SU-DHL-6 (cell line): ENCODE measurements around the gene C4orf51.

Source experiments
- H2AFZ ChIP-seq: fragments of 200-600 bp; sonication (generic); 2 replicates; pipeline ENCODE4 v1.6.1; 2014; ENCODE audit warnings: low read depth, mild to moderate bottlenecking, moderate library complexity, mixed read lengths, antibody characterized with exemption, low read length; ENCODE audit not compliant: severe bottlenecking
- H3F3A ChIP-seq: fragments of 200-600 bp; shearing (Covaris generic); 2 replicates; pipeline ENCODE4 v1.6.0; 2016; ENCODE audit warnings: antibody characterized with exemption, mild to moderate bottlenecking; ENCODE audit not compliant: insufficient read depth
- H3K27ac ChIP-seq: fragments of 200-600 bp; sonication (generic); 2 replicates; pipeline ENCODE4 v1.5.1; 2016; ENCODE audit warnings: low read depth, mild to moderate bottlenecking, low read length, moderate library complexity, mixed read lengths
- H3K27me3 ChIP-seq: fragments of 200-600 bp; sonication (generic), shearing (Covaris generic); 2 replicates; pipeline ENCODE4 v1.6.0; 2014; ENCODE audit warnings: mild to moderate bottlenecking, low read length
- H3K36me3 ChIP-seq: fragments of 200-600 bp; sonication (generic); 2 replicates; pipeline ENCODE4 v1.6.1; 2014; ENCODE audit warnings: mild to moderate bottlenecking, low read length, mixed read lengths
- H3K4me2 ChIP-seq: fragments of 300-600, 200-600 bp; shearing (Covaris generic), sonication (generic); 2 replicates; pipeline ENCODE4 v1.6.0; 2014; ENCODE audit warnings: low read length, low read depth, mild to moderate bottlenecking; ENCODE audit not compliant: poor library complexity, severe bottlenecking
- H3K4me3 ChIP-seq: fragments of 200-600 bp; sonication (generic); 2 replicates; pipeline ENCODE4 v1.5.1; 2014; ENCODE audit warnings: antibody characterized with exemption, low read length, mild to moderate bottlenecking, mixed read lengths; ENCODE audit not compliant: insufficient read depth, poor library complexity, severe bottlenecking
- H3K79me2 ChIP-seq: fragments of 200-600 bp; sonication (generic); 2 replicates; pipeline ENCODE4 v1.6.1; 2014; ENCODE audit warnings: mild to moderate bottlenecking, low read length, moderate library complexity; ENCODE audit not compliant: insufficient read depth
- H3K9ac ChIP-seq: fragments of 200-600 bp; sonication (generic); 2 replicates; pipeline ENCODE4 v1.7.0; 2014; ENCODE audit warnings: mild to moderate bottlenecking, low read length
- H3K9me2 ChIP-seq: fragments of 200-600 bp; sonication (generic); replicated peaks from 2 replicates; pipeline ENCODE4 v1.6.1; 2014; ENCODE audit warnings: low read length; ENCODE audit not compliant: insufficient read depth
- H3K9me3 ChIP-seq: fragments of 200-600 bp; sonication (generic); 2 replicates; pipeline ENCODE4 v1.6.1; 2014; ENCODE audit warnings: low read length, mixed read lengths; ENCODE audit not compliant: insufficient read depth
- H4K20me1 ChIP-seq: fragments of 200-600 bp; sonication (generic); 2 replicates; pipeline ENCODE4 v1.6.1; 2014; ENCODE audit warnings: low read depth, mild to moderate bottlenecking, antibody characterized with exemption, low read length, moderate library complexity, mixed read lengths
- EZH2phosphoT487 ChIP-seq: fragments of 200-600 bp; sonication (generic), shearing (Covaris generic); conservative IDR thresholded peaks from 2 replicates; pipeline ENCODE4 v1.6.1; 2018; ENCODE audit warnings: mild to moderate bottlenecking, antibody characterized with exemption, low read length, moderate library complexity, mixed read lengths
- TF ChIP-seq, protein P1 (sequence below): fragments of 200-600 bp; sonication (generic); IDR thresholded peaks from one replicate; pipeline ENCODE4 v1.5.1; 2017; ENCODE audit warnings: antibody characterized with exemption, mild to moderate bottlenecking, low read length, moderate library complexity; ENCODE audit not compliant: insufficient read depth, poor library complexity, severe bottlenecking

Gene C4orf51

DNA sequence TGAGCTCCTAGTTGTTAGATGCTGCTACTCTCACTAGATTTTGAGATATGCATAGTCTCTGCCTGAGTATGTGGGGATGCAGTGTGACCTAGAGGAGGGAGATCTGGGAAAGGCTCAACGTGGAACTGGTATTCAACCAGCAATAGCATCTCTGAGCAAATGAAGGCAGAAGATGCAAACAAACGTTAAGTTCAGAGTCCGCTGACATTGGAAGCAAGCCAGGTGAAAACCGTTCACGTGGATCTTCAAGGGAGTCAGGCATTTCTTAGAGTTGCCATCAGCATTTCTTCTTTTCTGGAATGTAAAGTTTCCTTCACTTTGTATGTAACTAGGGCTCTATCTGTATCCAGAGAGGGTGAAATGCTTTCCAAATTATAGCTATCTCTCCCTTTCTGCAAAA, 59.9 kb downstream of the C4orf51 start:
- Histone ChIP-seq H3K36me3 (no peaks in the 10 kb centered on the region), H3K4me2 (no peak overlapping the region), H3K27ac (no peak overlapping the region), H3K9me3 (no peaks in the 10 kb centered on the region), H4K20me1 (no peaks in the 10 kb centered on the region), H3F3A (no peaks in the 10 kb centered on the region), H3K9ac (no peak overlapping the region), H2AFZ (no peak overlapping the region), H3K79me2 (no peaks in the 10 kb centered on the region), H3K9me2 (no peaks in the 10 kb centered on the region), H3K4me3 (no peak overlapping the region), H3K27me3 (no peaks in the 10 kb centered on the region)
- TF ChIP-seq, protein P1, sequence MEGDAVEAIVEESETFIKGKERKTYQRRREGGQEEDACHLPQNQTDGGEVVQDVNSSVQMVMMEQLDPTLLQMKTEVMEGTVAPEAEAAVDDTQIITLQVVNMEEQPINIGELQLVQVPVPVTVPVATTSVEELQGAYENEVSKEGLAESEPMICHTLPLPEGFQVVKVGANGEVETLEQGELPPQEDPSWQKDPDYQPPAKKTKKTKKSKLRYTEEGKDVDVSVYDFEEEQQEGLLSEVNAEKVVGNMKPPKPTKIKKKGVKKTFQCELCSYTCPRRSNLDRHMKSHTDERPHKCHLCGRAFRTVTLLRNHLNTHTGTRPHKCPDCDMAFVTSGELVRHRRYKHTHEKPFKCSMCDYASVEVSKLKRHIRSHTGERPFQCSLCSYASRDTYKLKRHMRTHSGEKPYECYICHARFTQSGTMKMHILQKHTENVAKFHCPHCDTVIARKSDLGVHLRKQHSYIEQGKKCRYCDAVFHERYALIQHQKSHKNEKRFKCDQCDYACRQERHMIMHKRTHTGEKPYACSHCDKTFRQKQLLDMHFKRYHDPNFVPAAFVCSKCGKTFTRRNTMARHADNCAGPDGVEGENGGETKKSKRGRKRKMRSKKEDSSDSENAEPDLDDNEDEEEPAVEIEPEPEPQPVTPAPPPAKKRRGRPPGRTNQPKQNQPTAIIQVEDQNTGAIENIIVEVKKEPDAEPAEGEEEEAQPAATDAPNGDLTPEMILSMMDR = no peak
- TF ChIP-seq EZH2phosphoT487 = no peak

DNA sequence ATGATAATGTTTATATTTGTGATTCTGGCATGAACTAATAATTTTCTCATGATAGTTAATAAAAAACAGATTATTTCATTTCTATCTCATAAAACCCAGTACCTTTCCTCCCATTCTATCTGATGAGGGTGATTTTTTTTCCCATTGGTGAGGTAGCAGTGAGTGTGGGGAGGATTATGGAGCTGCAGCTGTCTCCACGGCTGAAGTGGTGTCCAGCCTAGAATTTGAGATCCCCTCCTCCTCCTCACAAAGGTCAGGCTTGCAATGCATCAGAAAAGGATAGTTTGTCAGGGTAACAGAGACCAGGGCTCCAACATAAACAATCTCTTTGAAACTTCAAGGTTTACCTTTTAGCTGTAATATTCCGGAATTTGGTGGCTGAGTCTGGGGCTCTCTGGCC, 60.9 kb downstream of the C4orf51 start:
- Histone ChIP-seq H3F3A (no peaks in the 10 kb centered on the region), H3K27ac (no peak overlapping the region), H4K20me1 (no peaks in the 10 kb centered on the region), H3K36me3 (no peaks in the 10 kb centered on the region), H3K4me2 (no peak overlapping the region), H3K9ac (no peak overlapping the region), H3K9me3 (no peaks in the 10 kb centered on the region), H3K4me3 (no peak overlapping the region), H3K27me3 (no peaks in the 10 kb centered on the region), H3K79me2 (no peaks in the 10 kb centered on the region), H2AFZ (no peak overlapping the region), H3K9me2 (no peaks in the 10 kb centered on the region)
- TF ChIP-seq, protein P1 = no peak
- no peak for TF ChIP-seq EZH2phosphoT487

DNA sequence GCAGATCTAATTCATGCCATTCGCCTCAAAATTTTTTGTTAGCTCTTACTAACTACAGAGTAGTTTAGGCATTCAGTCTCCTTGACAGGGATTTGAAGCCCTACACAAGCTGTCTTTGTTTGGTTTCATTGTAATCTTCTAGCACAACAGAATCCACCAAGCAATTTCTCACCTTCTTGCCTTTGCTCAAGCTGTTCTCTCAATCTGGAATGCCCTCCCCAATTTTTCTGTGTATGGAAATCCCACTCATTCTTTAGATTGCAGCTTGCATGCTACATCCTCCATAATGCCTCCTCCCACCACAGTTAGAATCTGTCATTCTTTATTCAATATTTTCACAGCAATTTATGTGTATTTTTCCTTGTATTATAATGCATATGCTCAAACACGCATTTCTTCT, 63.7 kb downstream of the C4orf51 start:
- H3F3A ChIP-seq = no peaks in the 10 kb centered on the region
- no peaks in the 10 kb centered on the region for H3K79me2 ChIP-seq
- H3K9me2 ChIP-seq = no peaks in the 10 kb centered on the region
- no peaks in the 10 kb centered on the region for H4K20me1 ChIP-seq
- no peaks in the 10 kb centered on the region for H3K27me3 ChIP-seq
- TF ChIP-seq, protein P1 = no peak
- no peak for TF ChIP-seq EZH2phosphoT487
- H3K4me3 ChIP-seq = no peak overlapping the region
- H3K9me3 ChIP-seq = no peaks in the 10 kb centered on the region
- H3K36me3 ChIP-seq = no peaks in the 10 kb centered on the region
- H3K9ac ChIP-seq = no peak overlapping the region
- H3K4me2 ChIP-seq = no peak overlapping the region
- no peak overlapping the region for H3K27ac ChIP-seq
- no peak overlapping the region for H2AFZ ChIP-seq

DNA sequence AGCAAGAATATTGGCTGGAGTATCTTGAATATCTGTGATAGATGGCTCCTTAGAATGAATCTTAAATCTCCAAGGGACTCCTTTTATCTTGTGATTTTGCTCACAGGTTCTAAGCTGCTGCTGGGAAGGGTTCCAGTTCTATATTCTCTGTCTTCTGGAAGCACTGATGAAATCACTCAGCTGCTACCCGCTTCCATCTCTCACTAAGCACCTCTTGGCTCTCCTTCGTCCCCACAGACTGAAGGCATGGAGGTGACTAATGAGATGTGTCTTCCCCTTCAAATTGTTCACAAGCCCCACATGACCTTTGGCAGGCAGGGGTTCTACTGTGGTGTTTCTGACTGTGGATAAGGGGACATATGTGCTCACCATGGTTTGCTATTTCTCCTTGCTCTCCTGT, 75.9 kb downstream of the C4orf51 start:
- no peaks in the 10 kb centered on the region for H3K79me2 ChIP-seq
- no peak overlapping the region for H2AFZ ChIP-seq
- H3K9me3 ChIP-seq = no peaks in the 10 kb centered on the region
- no peak overlapping the region for H3K4me3 ChIP-seq
- H3K4me2 ChIP-seq = no peak overlapping the region
- H3K9ac ChIP-seq = no peak overlapping the region
- no peak overlapping the region for H3K27ac ChIP-seq
- peaks cover 10% of the 10 kb centered on the region for H3K36me3 ChIP-seq
- peaks cover 6% of the 10 kb centered on the region; the same call in 1 of the 2 replicates for H3F3A ChIP-seq
- TF ChIP-seq, protein P1 = no peak
- no peak for TF ChIP-seq EZH2phosphoT487
- peaks cover 3% of the 10 kb centered on the region; the same call in 1 of the 2 replicates for H4K20me1 ChIP-seq
- H3K9me2 ChIP-seq = no peaks in the 10 kb centered on the region
- no peaks in the 10 kb centered on the region for H3K27me3 ChIP-seq
